HG03575 (cell line): ENCODE data around the gene FAM174C.

Source experiments
- ATAC-seq: cut with Tn5 transposase; IDR thresholded peaks from one replicate; pipeline ENCODE4 v1.9.1; 2021; ENCODE audit not compliant: unreplicated experiment, insufficient number of reproducible peaks, low FRiP score; ENCODE audit errors: extremely low read depth

The FAM174C gene

GRCh38 chr19:1275260-1275975, at the start of gene FAM174C:
FAM174C (plus strand) TSS chr19:1275530; CDS start chr19:1275550, 20 bp downstream.
- no peak for ATAC-seq

GRCh38 chr19:1226227-1226518, 49.2 kb upstream of the FAM174C start:
- ATAC-seq: no peak

- ATAC-seq: no peak
Measured at GRCh38 chr19:1226522-1227303, 48.6 kb upstream of the FAM174C start.

- ATAC-seq: no peak
Measured at GRCh38 chr19:1227304-1228054, 47.9 kb upstream of the FAM174C start.

GRCh38 chr19:1228161-1228957, 47.0 kb upstream of the FAM174C start:
- ATAC-seq: no peak

GRCh38 chr19:1229056-1229923, 46.0 kb upstream of the FAM174C start:
- no peak for ATAC-seq

GRCh38 chr19:1229924-1230782, 45.2 kb upstream of the FAM174C start:
- no peak for ATAC-seq

GRCh38 chr19:1230783-1231489, 44.4 kb upstream of the FAM174C start:
- no peak for ATAC-seq

GRCh38 chr19:1231729-1232637, 43.3 kb upstream of the FAM174C start:
- no peak for ATAC-seq

GRCh38 chr19:1232652-1233072, 42.7 kb upstream of the FAM174C start:
- ATAC-seq: no peak

- ATAC-seq: no peak
Measured at GRCh38 chr19:1233115-1233667, 42.1 kb upstream of the FAM174C start.

- ATAC-seq: no peak
Measured at GRCh38 chr19:1234051-1234954, 41.0 kb upstream of the FAM174C start.

GRCh38 chr19:1234955-1235380, 40.4 kb upstream of the FAM174C start:
- no peak for ATAC-seq

- ATAC-seq: no peak
Measured at GRCh38 chr19:1235625-1236538, 39.4 kb upstream of the FAM174C start.
